Posterior cingulate gyrus (tissue), 11 donors: ENCODE measurements around the gene UPF1.
"Not testable (repeated sequence)": the region's sequence is repeated elsewhere in the genome, so short reads cannot be mapped to it uniquely, and the experiment has no call there.

Source experiments
- DNase-seq, 10 donors: peaks; one replicate each; pipeline versions ENCODE4 v3.0.0 to v3.0.0-alpha.2; 2020 to 2021; ENCODE audit warnings: mixed read lengths in 3 of 10
- intact Hi-C: fragments of 100-400 bp; cut with DNase I; formaldehyde crosslinking; loops from one replicate; pipeline ENCODE4 v1.15.1; 2023

UPF1 gene

GRCh38 chr19:18906605-18907519, 75.1 kb downstream of the UPF1 start:
- peak; percentile 66 to 97 (median 82) for DNase-seq
- intact Hi-C loops = no loop called here

- intact Hi-C loops = no loop called here
- peak in 1 of 10 donors; percentile 84 for DNase-seq
Measured at GRCh38 chr19:18908917-18909619, 77.3 kb downstream of the UPF1 start.

- DNase-seq = peak in 1 of 10 donors; percentile 80
Measured at GRCh38 chr19:18910010-18910409, 78.3 kb downstream of the UPF1 start.

GRCh38 chr19:18910801-18911436, 79.2 kb downstream of the UPF1 start:
- peak in 1 of 10 donors; percentile 81 for DNase-seq
- intact Hi-C loops = no loop called here

More at GRCh38 chr19:18910010-18910409, 78.3 kb downstream of the UPF1 start:
- intact Hi-C loops = no loop called here

GRCh38 chr19:18912933-18913332, 81.2 kb downstream of the UPF1 start:
- DNase-seq = peak in 1 of 10 donors; percentile 67
- intact Hi-C loops = no loop called here

GRCh38 chr19:18913466-18913865, 81.7 kb downstream of the UPF1 start:
- intact Hi-C loops = no loop called here
- DNase-seq = no peak

- intact Hi-C loops = loop anchor here (5.0 kb wide), 1 partner anchor 328 kb away; the partner anchor contains the start of gene REX1BD
- DNase-seq = peak; percentile 59 to 96 (median 78)
Measured at GRCh38 chr19:18915639-18916038, 83.9 kb downstream of the UPF1 start.

- DNase-seq = not testable (repeated sequence)
- intact Hi-C loops = loop anchor here (5.0 kb wide), 1 partner anchor 330 kb away; the partner anchor contains the start of gene REX1BD
Measured at GRCh38 chr19:18917593-18917992, 85.8 kb downstream of the UPF1 start.
